Activated T-cell treated with anti-CD3 and anti-CD28 coated beads, Interleukin-2, amount 50 U/mL, for 72 hours (primary cell): ENCODE results near the gene SFI1. TPM values are rescaled to one million over a fixed set of nuclear protein-coding genes. Genes with fewer than 3 reads are reported as not detected.
A peak's percentile ranks its signal among the peaks of the same experiment; 100 is the strongest.
"Not testable (repeated sequence)": the region's sequence is repeated elsewhere in the genome, so short reads cannot be mapped to it uniquely, and the experiment has no call there.

Experiments
- ATAC-seq, 2 donors: fragments of 150-1000 bp; cut with Tn5 transposase; replicated peaks in 1 of 2; 2 replicates each; pipeline ENCODE4 v1.10.0; 2021; ENCODE audit warnings: moderate library complexity in 2 of 2, mild to moderate bottlenecking in 1 of 2
- DNase-seq, 2 donors: peaks; one replicate each; pipeline ENCODE4 v3.0.0; 2021 to 2022; ENCODE audit warnings: mixed read lengths in 1 of 2
- H3K27ac Mint-ChIP-seq: one replicate; pipeline ENCODE4 v1.8.0; 2022; ENCODE audit warnings: mild to moderate bottlenecking, moderate library complexity, mixed read lengths
- H3K27me3 Mint-ChIP-seq: one replicate; pipeline ENCODE4 v1.8.0; 2022; ENCODE audit warnings: low read depth, mixed read lengths
- H3K36me3 Mint-ChIP-seq, 2 donors: one replicate each; pipeline ENCODE4 v1.8.0; 2022; ENCODE audit warnings: mixed read lengths in 2 of 2, mild to moderate bottlenecking in 1 of 2; ENCODE audit not compliant: insufficient read depth in 2 of 2
- H3K4me1 Mint-ChIP-seq: one replicate; pipeline ENCODE4 v1.8.0; 2022; ENCODE audit warnings: low read depth, mixed read lengths
- H3K4me3 Mint-ChIP-seq, 2 donors: one replicate each; pipeline ENCODE4 v1.8.0; 2022; ENCODE audit warnings: mild to moderate bottlenecking in 2 of 2, mixed read lengths in 2 of 2, moderate library complexity in 2 of 2
- H3K9me3 Mint-ChIP-seq, 2 donors: one replicate each; pipeline ENCODE4 v1.8.0; 2022; ENCODE audit warnings: mixed read lengths in 2 of 2
- total RNA-seq, 2 donors: library from RNA; stranded (reverse); gene quantifications; one replicate each; pipeline ENCODE4 v1.2.3, GENCODE V29; 2022

The SFI1 gene
- total RNA-seq, 2 donors from 2014 or later, result 285 to 342 TPM

GRCh38 chr22:31481129-31481528 lies 15.2 kb upstream of the SFI1 start:
- ATAC-seq (no peak), DNase-seq (no peak)
- H3K27me3 Mint-ChIP-seq, result no peaks in the 10 kb centered on the region
- peaks cover 56% of the 10 kb centered on the region for H3K4me1 Mint-ChIP-seq
- H3K36me3 Mint-ChIP-seq, result peaks cover 6 to 56% of the 10 kb centered on the region in 2 donors
- no peak overlapping the region for H3K4me3 Mint-ChIP-seq
- H3K9me3 Mint-ChIP-seq, result no peaks in the 10 kb centered on the region
- H3K27ac Mint-ChIP-seq, result no peak overlapping the region

- H3K9me3 Mint-ChIP-seq, DNase-seq, ATAC-seq, H3K27me3 Mint-ChIP-seq, H3K4me3 Mint-ChIP-seq: not testable (repeated sequence)
- peaks cover 10 to 56% of the 10 kb centered on the region in 2 donors for H3K36me3 Mint-ChIP-seq
- H3K27ac Mint-ChIP-seq, result peak overlapping the region; percentile 68
- H3K4me1 Mint-ChIP-seq, result peaks cover 54% of the 10 kb centered on the region
Measured at GRCh38 chr22:31482470-31482869, 13.9 kb upstream of the SFI1 start.

GRCh38 chr22:31486369-31486768 lies 10.0 kb upstream of the SFI1 start:
- H3K36me3 Mint-ChIP-seq, result peaks cover 13 to 38% of the 10 kb centered on the region in 2 donors
- H3K27me3 Mint-ChIP-seq, DNase-seq, H3K4me3 Mint-ChIP-seq, H3K9me3 Mint-ChIP-seq, ATAC-seq, H3K27ac Mint-ChIP-seq: not testable (repeated sequence)
- H3K4me1 Mint-ChIP-seq, result peaks cover 72% of the 10 kb centered on the region

GRCh38 chr22:31486951-31487350 lies 9.4 kb upstream of the SFI1 start:
- H3K4me3 Mint-ChIP-seq, result peak overlapping the region; percentile 33 to 67
- H3K27me3 Mint-ChIP-seq, result no peaks in the 10 kb centered on the region
- H3K27ac Mint-ChIP-seq, result peak overlapping the region; percentile 66
- peaks cover 11 to 32% of the 10 kb centered on the region in 2 donors for H3K36me3 Mint-ChIP-seq
- H3K9me3 Mint-ChIP-seq, result no peaks in the 10 kb centered on the region
- ATAC-seq, result no peak
- DNase-seq, result no peak
- H3K4me1 Mint-ChIP-seq, result peaks cover 72% of the 10 kb centered on the region

- Mint-ChIP-seq H3K27ac (peak overlapping the region; percentile 93), H3K4me3 (peak overlapping the region; percentile 86 to 97), H3K36me3 (peaks cover 11 to 23% of the 10 kb centered on the region in 2 donors), H3K4me1 (peaks cover 65% of the 10 kb centered on the region), H3K9me3 (no peaks in the 10 kb centered on the region), H3K27me3 (no peaks in the 10 kb centered on the region)
- DNase-seq (no peak), ATAC-seq (no peak)
Measured at GRCh38 chr22:31488346-31488883, 7.9 kb upstream of the SFI1 start.

GRCh38 chr22:31488988-31489617 lies 7.2 kb upstream of the SFI1 start:
- ATAC-seq (peak; percentile 41 to 44), DNase-seq (peak; percentile 43 to 44)
- Mint-ChIP-seq H3K36me3 (peaks cover 11 to 21% of the 10 kb centered on the region in 2 donors), H3K9me3 (no peaks in the 10 kb centered on the region), H3K4me3 (peak overlapping the region; percentile 86 to 97), H3K4me1 (peaks cover 68% of the 10 kb centered on the region), H3K27ac (peak overlapping the region; percentile 93), H3K27me3 (no peaks in the 10 kb centered on the region)

- peaks cover 11 to 20% of the 10 kb centered on the region in 2 donors for H3K36me3 Mint-ChIP-seq
Measured at GRCh38 chr22:31489632-31490495, 6.5 kb upstream of the SFI1 start, which contains the start of gene EIF4ENIF1. Gene EIF4ENIF1 (minus strand): TSS chr22:31489842. CDS start chr22:31488718, 1,124 bp downstream.

GRCh38 chr22:31490496-31490925 lies 5.8 kb upstream of the SFI1 start:
- H3K27me3 Mint-ChIP-seq, result no peaks in the 10 kb centered on the region
- ATAC-seq (peak; percentile 55 to 61), DNase-seq (peak; percentile 51 to 53)
- peak overlapping the region; percentile 92 to 97 for H3K4me3 Mint-ChIP-seq
- no peaks in the 10 kb centered on the region for H3K9me3 Mint-ChIP-seq
- H3K4me1 Mint-ChIP-seq, result peaks cover 63% of the 10 kb centered on the region
- peaks cover 11 to 15% of the 10 kb centered on the region in 2 donors for H3K36me3 Mint-ChIP-seq
- peak overlapping the region; percentile 98 for H3K27ac Mint-ChIP-seq

More at GRCh38 chr22:31489632-31490495, 6.5 kb upstream of the SFI1 start, which contains the start of gene EIF4ENIF1:
- H3K9me3 Mint-ChIP-seq, result no peaks in the 10 kb centered on the region
- DNase-seq, result peak; percentile 86 to 87
- peak within 1 kb of the TSS; percentile 97 for H3K4me3 Mint-ChIP-seq
- H3K27me3 Mint-ChIP-seq, result no peaks in the 10 kb centered on the region
- H3K4me1 Mint-ChIP-seq, result peaks cover 69% of the 10 kb centered on the region
- ATAC-seq, result peak; percentile 83 to 85
- H3K27ac Mint-ChIP-seq, result peak within 1 kb of the TSS; percentile 98

- H3K36me3 Mint-ChIP-seq, result peaks cover 11 to 15% of the 10 kb centered on the region in 2 donors
- H3K27me3 Mint-ChIP-seq, result no peaks in the 10 kb centered on the region
- no peaks in the 10 kb centered on the region for H3K9me3 Mint-ChIP-seq
- peak overlapping the region; percentile 92 to 97 for H3K4me3 Mint-ChIP-seq
- H3K27ac Mint-ChIP-seq, result peak overlapping the region; percentile 98
- ATAC-seq (no peak), DNase-seq (no peak)
- peaks cover 59% of the 10 kb centered on the region for H3K4me1 Mint-ChIP-seq
Measured at GRCh38 chr22:31491218-31491962, 4.9 kb upstream of the SFI1 start.

- H3K4me3 Mint-ChIP-seq, result peak overlapping the region; percentile 92 to 97
Measured at GRCh38 chr22:31492151-31492550, 4.2 kb upstream of the SFI1 start.

GRCh38 chr22:31493355-31493754 lies 3.0 kb upstream of the SFI1 start:
- Mint-ChIP-seq H3K4me3 (peak overlapping the region; percentile 27 to 40), H3K4me1 (peaks cover 57% of the 10 kb centered on the region), H3K36me3 (peaks cover 12 to 17% of the 10 kb centered on the region in 2 donors), H3K27ac (peak overlapping the region; percentile 9)
- not testable (repeated sequence) for H3K9me3 Mint-ChIP-seq, H3K27me3 Mint-ChIP-seq, DNase-seq, ATAC-seq

More at GRCh38 chr22:31492151-31492550, 4.2 kb upstream of the SFI1 start:
- no peaks in the 10 kb centered on the region for H3K27me3 Mint-ChIP-seq
- H3K9me3 Mint-ChIP-seq, result no peaks in the 10 kb centered on the region
- peaks cover 57% of the 10 kb centered on the region for H3K4me1 Mint-ChIP-seq
- H3K27ac Mint-ChIP-seq, result peak overlapping the region; percentile 23
- peaks cover 8 to 10% of the 10 kb centered on the region in 2 donors for H3K36me3 Mint-ChIP-seq
- no peak for DNase-seq
- no peak for ATAC-seq

- Mint-ChIP-seq H3K4me1 (peaks cover 65% of the 10 kb centered on the region), H3K27me3 (no peaks in the 10 kb centered on the region), H3K27ac (peak overlapping the region; percentile 85), H3K36me3 (peaks cover 13 to 18% of the 10 kb centered on the region in 2 donors), H3K9me3 (peaks cover 0 to 4% of the 10 kb centered on the region in 2 donors), H3K4me3 (peak overlapping the region; percentile 95 to 99)
- ATAC-seq (no peak), DNase-seq (no peak)
Measured at GRCh38 chr22:31495343-31495742, 993 bp upstream of the SFI1 start.
